T-helper 17 cell (primary cell): ENCODE results near the gene DDIT4. TPM values are rescaled to one million over a fixed set of nuclear protein-coding genes. Genes with fewer than 3 reads are reported as not detected.
A peak's percentile ranks its signal among the peaks of the same experiment; 100 is the strongest.

Experiments
- ATAC-seq: fragments of 150-1000 bp; cut with Tn5 transposase; 2 replicates; pipeline ENCODE4 v1.10.0; 2021; ENCODE audit warnings: mild to moderate bottlenecking, moderate library complexity
- DNase-seq, 3 donors: peaks; one replicate each; pipeline versions ENCODE4 v3.0.0 to v3.0.0-alpha.2; 2020 to 2021
- H3K9me3 ChIP-seq: one replicate; pipeline ENCODE4 v1.7.0; 2013; ENCODE audit warnings: low read length, mild to moderate bottlenecking; ENCODE audit not compliant: control insufficient read depth, poor library complexity, severe bottlenecking
- H3K27ac Mint-ChIP-seq: one replicate; pipeline ENCODE4 v1.8.0; 2022; ENCODE audit warnings: mild to moderate bottlenecking, moderate library complexity, mixed read lengths
- H3K27me3 Mint-ChIP-seq: one replicate; pipeline ENCODE4 v1.8.0; 2022; ENCODE audit warnings: mixed read lengths
- H3K36me3 Mint-ChIP-seq: one replicate; pipeline ENCODE4 v1.8.0; 2022; ENCODE audit warnings: low read depth, mixed read lengths
- H3K4me1 Mint-ChIP-seq: one replicate; pipeline ENCODE4 v1.8.0; 2022; ENCODE audit warnings: mild to moderate bottlenecking, mixed read lengths
- H3K4me3 Mint-ChIP-seq: one replicate; pipeline ENCODE4 v1.8.0; 2022; ENCODE audit warnings: mild to moderate bottlenecking, moderate library complexity, mixed read lengths
- total RNA-seq, 4 donors: library from RNA in 2 of 4; stranded (reverse) in 2 of 4; gene quantifications; one replicate each; pipeline ENCODE4 v1.2.3 and lab custom pipeline; 2022 to 2026

Gene DDIT4
- total RNA-seq, 2 donors from 2014 or later = 186 to 300 TPM

GRCh38 chr10:72254813-72255568 is 18.7 kb upstream of the DDIT4 start:
- Mint-ChIP-seq H3K4me1 (peaks cover 48% of the 10 kb centered on the region), H3K4me3 (peak overlapping the region; percentile 75), H3K27ac (peak overlapping the region; percentile 89), H3K36me3 (no peaks in the 10 kb centered on the region), H3K27me3 (no peaks in the 10 kb centered on the region)
- no peaks in the 10 kb centered on the region for H3K9me3 ChIP-seq
- DNase-seq (peak in 1 of 3 donors; percentile 8), ATAC-seq (peak; percentile 73)

- H3K27me3 Mint-ChIP-seq = no peaks in the 10 kb centered on the region
- peak overlapping the region; percentile 21 for H3K4me3 Mint-ChIP-seq
- peak overlapping the region; percentile 89 for H3K27ac Mint-ChIP-seq
- no peak for DNase-seq
- H3K9me3 ChIP-seq = no peaks in the 10 kb centered on the region
- no peaks in the 10 kb centered on the region for H3K36me3 Mint-ChIP-seq
- peaks cover 50% of the 10 kb centered on the region for H3K4me1 Mint-ChIP-seq
- ATAC-seq = no peak
Observed at GRCh38 chr10:72255977-72256729, 17.6 kb upstream of the DDIT4 start.

GRCh38 chr10:72257051-72257892 is 16.5 kb upstream of the DDIT4 start:
- no peak for DNase-seq
- peak overlapping the region; percentile 25 for H3K4me3 Mint-ChIP-seq
- no peaks in the 10 kb centered on the region for H3K36me3 Mint-ChIP-seq
- no peaks in the 10 kb centered on the region for H3K27me3 Mint-ChIP-seq
- H3K9me3 ChIP-seq = no peaks in the 10 kb centered on the region
- ATAC-seq = no peak
- H3K4me1 Mint-ChIP-seq = peaks cover 52% of the 10 kb centered on the region
- peak overlapping the region; percentile 78 for H3K27ac Mint-ChIP-seq

- no peak for ATAC-seq
- Mint-ChIP-seq H3K27me3 (no peaks in the 10 kb centered on the region), H3K4me3 (no peak overlapping the region), H3K27ac (peak overlapping the region; percentile 87), H3K4me1 (peaks cover 49% of the 10 kb centered on the region), H3K36me3 (no peaks in the 10 kb centered on the region)
- no peaks in the 10 kb centered on the region for H3K9me3 ChIP-seq
- no peak for DNase-seq
Observed at GRCh38 chr10:72258617-72259016, 15.1 kb upstream of the DDIT4 start.

GRCh38 chr10:72259491-72260238 is 14.1 kb upstream of the DDIT4 start:
- ATAC-seq (no peak), DNase-seq (no peak)
- H3K36me3 Mint-ChIP-seq = no peaks in the 10 kb centered on the region
- H3K4me1 Mint-ChIP-seq = peaks cover 52% of the 10 kb centered on the region
- H3K9me3 ChIP-seq = no peaks in the 10 kb centered on the region
- no peaks in the 10 kb centered on the region for H3K27me3 Mint-ChIP-seq
- H3K27ac Mint-ChIP-seq = peak overlapping the region; percentile 88
- H3K4me3 Mint-ChIP-seq = peak overlapping the region; percentile 90

GRCh38 chr10:72260239-72260975 is 13.3 kb upstream of the DDIT4 start:
- ATAC-seq (peak; percentile 74), DNase-seq (peak; percentile 63 to 74 (median 66))
- Mint-ChIP-seq H3K27ac (peak overlapping the region; percentile 88), H3K4me1 (peaks cover 48% of the 10 kb centered on the region), H3K27me3 (no peaks in the 10 kb centered on the region), H3K4me3 (peak overlapping the region; percentile 90), H3K36me3 (no peaks in the 10 kb centered on the region)
- H3K9me3 ChIP-seq = no peaks in the 10 kb centered on the region

- Mint-ChIP-seq H3K27me3 (no peaks in the 10 kb centered on the region), H3K4me3 (peak overlapping the region; percentile 90), H3K4me1 (peaks cover 44% of the 10 kb centered on the region), H3K36me3 (no peaks in the 10 kb centered on the region), H3K27ac (peak overlapping the region; percentile 88)
- peak; percentile 48 for ATAC-seq
- DNase-seq = peak in 1 of 3 donors; percentile 36
- H3K9me3 ChIP-seq = no peaks in the 10 kb centered on the region
Observed at GRCh38 chr10:72260976-72261783, 12.5 kb upstream of the DDIT4 start.

GRCh38 chr10:72261784-72262404 is 11.8 kb upstream of the DDIT4 start:
- Mint-ChIP-seq H3K27me3 (no peaks in the 10 kb centered on the region), H3K4me1 (peaks cover 41% of the 10 kb centered on the region), H3K4me3 (peak overlapping the region; percentile 90), H3K36me3 (no peaks in the 10 kb centered on the region), H3K27ac (peak overlapping the region; percentile 88)
- no peaks in the 10 kb centered on the region for H3K9me3 ChIP-seq
- ATAC-seq (peak; percentile 14), DNase-seq (no peak)

GRCh38 chr10:72263613-72264241 is 10.0 kb upstream of the DDIT4 start:
- H3K27ac Mint-ChIP-seq = peak overlapping the region; percentile 89
- DNase-seq (peak in 2 of 3 donors; percentile 10 to 32), ATAC-seq (no peak)
- H3K4me3 Mint-ChIP-seq = peak overlapping the region; percentile 68
- H3K36me3 Mint-ChIP-seq = no peaks in the 10 kb centered on the region
- H3K4me1 Mint-ChIP-seq = peaks cover 33% of the 10 kb centered on the region
- H3K9me3 ChIP-seq = no peaks in the 10 kb centered on the region
- no peaks in the 10 kb centered on the region for H3K27me3 Mint-ChIP-seq

GRCh38 chr10:72264536-72264935 is 9.2 kb upstream of the DDIT4 start:
- no peaks in the 10 kb centered on the region for H3K36me3 Mint-ChIP-seq
- H3K4me1 Mint-ChIP-seq = peaks cover 29% of the 10 kb centered on the region
- H3K27ac Mint-ChIP-seq = peak overlapping the region; percentile 81
- no peaks in the 10 kb centered on the region for H3K9me3 ChIP-seq
- H3K4me3 Mint-ChIP-seq = no peak overlapping the region
- ATAC-seq (no peak), DNase-seq (no peak)
- H3K27me3 Mint-ChIP-seq = no peaks in the 10 kb centered on the region

- H3K9me3 ChIP-seq = no peaks in the 10 kb centered on the region
- H3K4me1 Mint-ChIP-seq = peaks cover 23% of the 10 kb centered on the region
- no peaks in the 10 kb centered on the region for H3K36me3 Mint-ChIP-seq
- no peaks in the 10 kb centered on the region for H3K27me3 Mint-ChIP-seq
- H3K27ac Mint-ChIP-seq = no peak overlapping the region
- ATAC-seq (no peak), DNase-seq (no peak)
- no peak overlapping the region for H3K4me3 Mint-ChIP-seq
Observed at GRCh38 chr10:72265508-72265907, 8.2 kb upstream of the DDIT4 start.
